ENCODE results near the gene CKS2. TPM values are rescaled to one million over a fixed set of nuclear protein-coding genes. Genes with fewer than 3 reads are reported as not detected.
"Not testable (repeated sequence)": the region's sequence is repeated elsewhere in the genome, so short reads cannot be mapped to it uniquely, and the experiment has no call there.

CKS2 gene
- total and polyA plus RNA-seq, 2 donors from 2014 or later, result 7.0 to 72.8 TPM

DNA sequence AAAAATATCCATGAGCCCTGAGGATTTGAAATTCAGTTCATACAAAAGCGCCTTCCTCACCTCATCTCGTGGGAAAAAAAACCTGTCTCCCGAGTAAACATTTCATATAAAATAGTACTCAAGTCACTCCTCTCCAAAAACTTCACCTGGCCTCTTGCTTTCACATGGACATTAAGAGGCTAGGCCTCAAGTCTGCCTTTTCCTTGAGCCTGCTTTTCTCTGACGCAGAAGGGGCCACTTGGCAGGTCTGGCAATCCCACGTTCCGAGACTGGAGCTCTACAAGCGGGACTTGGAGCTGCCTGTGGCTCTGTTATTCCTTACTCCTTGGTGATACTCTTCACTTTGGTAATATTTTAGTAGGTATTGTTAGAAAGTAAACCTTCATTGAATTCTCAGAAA is 26.9 kb upstream of the CKS2 start:
- Histone ChIP-seq H3K27ac (ENCODE audit: low read depth in 2 of 2, low read length in 2 of 2) (no peak overlapping the region), H3K27me3 (ENCODE audit: control insufficient read depth, insufficient read depth, low read length) (no peaks in the 10 kb centered on the region), H3K4me1 (ENCODE audit: control insufficient read depth in 2 of 3, insufficient read depth in 2 of 3, low read depth in 1 of 3, low read length in 3 of 3) (peaks cover 0 to 2% (median 0%) of the 10 kb centered on the region in 3 donors), H3K4me3 (ENCODE audit: low read length in 3 of 3) (no peak overlapping the region), H3K9me3 (ENCODE audit: control insufficient read depth in 2 of 3, insufficient read depth in 1 of 3, low read length in 3 of 3) (no peaks in the 10 kb centered on the region), H3K9ac (ENCODE audit: low read length in 3 of 3) (no peak overlapping the region), H3K36me3 (ENCODE audit: control insufficient read depth in 2 of 3, insufficient read depth in 3 of 3, low read length in 3 of 3) (no peaks in the 10 kb centered on the region)
- intact Hi-C loops (cut with DNase I), result no loop called here
- TF ChIP-seq, protein P1, sequence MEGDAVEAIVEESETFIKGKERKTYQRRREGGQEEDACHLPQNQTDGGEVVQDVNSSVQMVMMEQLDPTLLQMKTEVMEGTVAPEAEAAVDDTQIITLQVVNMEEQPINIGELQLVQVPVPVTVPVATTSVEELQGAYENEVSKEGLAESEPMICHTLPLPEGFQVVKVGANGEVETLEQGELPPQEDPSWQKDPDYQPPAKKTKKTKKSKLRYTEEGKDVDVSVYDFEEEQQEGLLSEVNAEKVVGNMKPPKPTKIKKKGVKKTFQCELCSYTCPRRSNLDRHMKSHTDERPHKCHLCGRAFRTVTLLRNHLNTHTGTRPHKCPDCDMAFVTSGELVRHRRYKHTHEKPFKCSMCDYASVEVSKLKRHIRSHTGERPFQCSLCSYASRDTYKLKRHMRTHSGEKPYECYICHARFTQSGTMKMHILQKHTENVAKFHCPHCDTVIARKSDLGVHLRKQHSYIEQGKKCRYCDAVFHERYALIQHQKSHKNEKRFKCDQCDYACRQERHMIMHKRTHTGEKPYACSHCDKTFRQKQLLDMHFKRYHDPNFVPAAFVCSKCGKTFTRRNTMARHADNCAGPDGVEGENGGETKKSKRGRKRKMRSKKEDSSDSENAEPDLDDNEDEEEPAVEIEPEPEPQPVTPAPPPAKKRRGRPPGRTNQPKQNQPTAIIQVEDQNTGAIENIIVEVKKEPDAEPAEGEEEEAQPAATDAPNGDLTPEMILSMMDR (IDR thresholded peaks at IDR 0.05; ENCODE audit: borderline replicate concordance, extremely low read depth, insufficient read depth), result no peak
- DNase-seq (no peak), FAIRE-seq (no peak)

DNA sequence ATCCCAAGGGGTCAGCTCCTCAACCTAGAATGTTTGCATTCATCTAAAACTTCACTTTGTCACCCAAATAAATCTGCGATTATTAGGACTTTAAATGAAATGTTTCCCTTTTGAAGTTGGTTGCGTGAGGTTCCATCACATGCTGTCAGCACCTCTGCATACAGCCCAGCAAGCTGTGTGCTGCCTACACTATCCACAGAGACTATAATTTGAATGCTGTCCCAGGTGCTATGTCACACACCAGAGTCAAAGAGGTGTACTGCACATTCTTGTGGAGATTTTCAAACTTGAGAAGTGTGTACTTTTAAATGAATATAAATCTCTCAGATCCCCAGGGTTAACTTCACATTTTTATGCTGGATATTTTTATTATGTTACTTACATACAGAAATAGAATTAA is 19.3 kb upstream of the CKS2 start:
- Histone ChIP-seq H3K36me3 (ENCODE audit: control insufficient read depth in 2 of 3, insufficient read depth in 3 of 3, low read length in 3 of 3) (no peaks in the 10 kb centered on the region), H3K27me3 (ENCODE audit: control insufficient read depth, insufficient read depth, low read length) (no peaks in the 10 kb centered on the region), H3K9me3 (ENCODE audit: control insufficient read depth in 2 of 3, insufficient read depth in 1 of 3, low read length in 3 of 3) (peaks cover 0 to 2% (median 0%) of the 10 kb centered on the region in 3 donors), H3K9ac (ENCODE audit: low read length in 3 of 3) (no peak overlapping the region), H3K4me1 (ENCODE audit: control insufficient read depth in 2 of 3, insufficient read depth in 2 of 3, low read depth in 1 of 3, low read length in 3 of 3) (no peaks in the 10 kb centered on the region), H3K4me3 (ENCODE audit: low read length in 3 of 3) (no peak overlapping the region), H3K27ac (ENCODE audit: low read depth in 2 of 2, low read length in 2 of 2) (no peak overlapping the region)
- DNase-seq (peak in 1 of 5 donors; percentile 22), FAIRE-seq (no peak)
- TF ChIP-seq, protein P1 (IDR thresholded peaks at IDR 0.05; ENCODE audit: borderline replicate concordance, extremely low read depth, insufficient read depth), result no peak
- intact Hi-C loops (cut with DNase I), result no loop called here

DNA sequence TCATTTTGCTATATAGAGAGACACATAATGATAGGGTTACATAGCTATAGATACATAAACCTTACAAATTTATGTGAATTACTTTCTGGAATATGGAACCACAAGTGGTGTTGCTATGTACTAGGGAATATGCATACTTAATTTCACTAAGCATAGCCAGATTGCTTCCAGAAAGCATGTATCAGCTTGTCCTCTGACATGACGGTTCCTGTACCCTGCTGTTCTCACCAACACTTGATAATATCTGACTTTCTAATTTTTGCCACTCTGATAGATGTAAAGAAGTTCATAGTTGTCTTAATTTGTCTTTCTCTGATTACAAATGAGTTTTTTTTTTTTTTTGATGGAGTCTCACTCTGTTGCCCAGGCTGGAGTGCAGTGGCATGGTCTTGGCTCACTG is 18.0 kb upstream of the CKS2 start:
- DNase-seq (no peak), FAIRE-seq (no peak)
- H3K4me3 ChIP-seq (ENCODE audit: low read length in 3 of 3), result no peak overlapping the region
- no peaks in the 10 kb centered on the region for H3K4me1 ChIP-seq (ENCODE audit: control insufficient read depth in 2 of 3, insufficient read depth in 2 of 3, low read depth in 1 of 3, low read length in 3 of 3)
- intact Hi-C loops (cut with DNase I), result no loop called here
- TF ChIP-seq, protein P1 (IDR thresholded peaks at IDR 0.05; ENCODE audit: borderline replicate concordance, extremely low read depth, insufficient read depth), result no peak
- peaks cover 0 to 2% (median 0%) of the 10 kb centered on the region in 3 donors for H3K9me3 ChIP-seq (ENCODE audit: control insufficient read depth in 2 of 3, insufficient read depth in 1 of 3, low read length in 3 of 3)
- H3K9ac ChIP-seq (ENCODE audit: low read length in 3 of 3), result no peak overlapping the region
- no peak overlapping the region for H3K27ac ChIP-seq (ENCODE audit: low read depth in 2 of 2, low read length in 2 of 2)
- H3K27me3 ChIP-seq (ENCODE audit: control insufficient read depth, insufficient read depth, low read length), result no peaks in the 10 kb centered on the region
- no peaks in the 10 kb centered on the region for H3K36me3 ChIP-seq (ENCODE audit: control insufficient read depth in 2 of 3, insufficient read depth in 3 of 3, low read length in 3 of 3)

DNA sequence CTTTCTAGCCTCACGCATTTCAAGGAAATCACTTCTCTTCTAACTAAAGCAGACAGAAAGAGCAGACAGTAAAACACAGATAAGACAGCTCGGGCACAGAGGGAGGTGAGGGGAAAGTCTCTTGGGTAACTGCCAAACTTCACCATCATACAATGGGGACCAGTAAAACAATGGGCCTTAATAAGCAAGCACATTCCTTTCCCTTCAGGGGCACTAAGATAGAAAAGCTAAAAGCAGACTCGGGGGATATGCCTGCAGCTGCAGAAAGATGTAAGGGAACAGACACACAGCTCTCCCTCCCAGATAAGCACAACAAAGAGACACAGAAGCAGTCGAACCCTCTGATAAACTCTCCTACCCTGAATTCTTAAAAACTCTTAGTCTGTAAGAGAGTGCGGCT is 15.6 kb upstream of the CKS2 start:
- Histone ChIP-seq H3K27me3 (ENCODE audit: control insufficient read depth, insufficient read depth, low read length) (no peaks in the 10 kb centered on the region), H3K9ac (ENCODE audit: low read length in 3 of 3) (no peak overlapping the region), H3K9me3 (ENCODE audit: control insufficient read depth in 2 of 3, insufficient read depth in 1 of 3, low read length in 3 of 3) (peaks cover 0 to 2% (median 0%) of the 10 kb centered on the region in 3 donors), H3K4me3 (ENCODE audit: low read length in 3 of 3) (no peak overlapping the region), H3K36me3 (ENCODE audit: control insufficient read depth in 2 of 3, insufficient read depth in 3 of 3, low read length in 3 of 3) (no peaks in the 10 kb centered on the region), H3K27ac (ENCODE audit: low read depth in 2 of 2, low read length in 2 of 2) (no peak overlapping the region), H3K4me1 (ENCODE audit: control insufficient read depth in 2 of 3, insufficient read depth in 2 of 3, low read depth in 1 of 3, low read length in 3 of 3) (no peaks in the 10 kb centered on the region)
- TF ChIP-seq, protein P1 (IDR thresholded peaks at IDR 0.05; ENCODE audit: borderline replicate concordance, extremely low read depth, insufficient read depth), result no peak
- FAIRE-seq, result no peak
- no peak for DNase-seq
- intact Hi-C loops (cut with DNase I), result no loop called here

DNA sequence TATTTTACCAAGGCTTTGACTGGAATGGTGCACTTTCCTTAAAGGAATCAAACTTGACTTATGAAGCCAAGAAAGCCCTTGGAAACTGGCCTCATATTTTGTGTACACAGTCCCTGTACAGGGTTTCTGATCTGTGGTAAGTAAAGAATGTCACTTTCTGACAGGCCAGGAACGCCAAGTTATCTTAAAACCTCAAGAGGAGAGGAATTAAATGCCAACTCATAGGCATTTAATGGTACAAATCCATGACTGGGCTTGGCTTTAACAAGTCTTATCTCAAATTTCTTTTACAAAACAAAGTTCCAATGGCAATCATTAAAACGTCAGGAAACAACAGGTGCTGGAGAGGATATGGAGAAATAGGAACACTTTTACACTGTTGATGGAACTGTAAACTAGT is 9.0 kb upstream of the CKS2 start:
- intact Hi-C loops (cut with DNase I); H3K27ac ChIP-seq (ENCODE audit: low read depth in 2 of 2, low read length in 2 of 2); H3K36me3 ChIP-seq (ENCODE audit: control insufficient read depth in 2 of 3, insufficient read depth in 3 of 3, low read length in 3 of 3); H3K4me3 ChIP-seq (ENCODE audit: low read length in 3 of 3); FAIRE-seq; H3K9ac ChIP-seq (ENCODE audit: low read length in 3 of 3); H3K4me1 ChIP-seq (ENCODE audit: control insufficient read depth in 2 of 3, insufficient read depth in 2 of 3, low read depth in 1 of 3, low read length in 3 of 3); H3K27me3 ChIP-seq (ENCODE audit: control insufficient read depth, insufficient read depth, low read length); H3K9me3 ChIP-seq (ENCODE audit: control insufficient read depth in 2 of 3, insufficient read depth in 1 of 3, low read length in 3 of 3); DNase-seq: not testable (repeated sequence)

Data from kidney (tissue), 14 donors.